ENCODE data around the gene U2AF1L4. TPM values are rescaled to one million over a fixed set of nuclear protein-coding genes. Genes with fewer than 3 reads are reported as not detected.

U2AF1L4 gene
- total RNA-seq, 2 donors from 2014 or later, result 14.6 to 45.0 TPM

DNA sequence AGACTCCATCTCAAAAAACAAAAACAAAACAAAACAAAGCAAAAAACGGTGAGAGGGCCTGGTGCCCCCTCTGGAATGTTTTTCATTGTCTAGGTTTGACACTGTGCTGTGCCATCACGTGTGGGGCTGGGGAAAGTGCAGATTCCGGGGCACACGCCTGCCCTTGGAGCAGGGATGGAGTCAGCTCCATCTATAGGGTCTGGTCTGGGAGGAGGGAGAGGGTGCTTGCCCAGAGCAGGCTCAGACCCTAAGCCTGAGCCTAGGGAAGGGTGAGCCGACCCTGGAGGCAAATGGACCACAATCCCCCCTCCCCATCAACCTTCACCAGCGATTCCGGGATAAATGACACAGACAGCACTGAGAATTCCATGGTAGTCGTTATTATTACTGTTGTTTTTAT lies 51.8 kb downstream of the U2AF1L4 start:
- H3K4me1 ChIP-seq (replicated peaks), result no peaks in the 10 kb centered on the region
- intact Hi-C loops (cut with DNase I), result no loop called here
- H3K4me3 ChIP-seq, result no peak overlapping the region
- DNase-seq (ENCODE audit: low spot score), result no peak
- H3K9me3 ChIP-seq, result no peaks in the 10 kb centered on the region
- no peak overlapping the region for H3K27ac ChIP-seq
- 17% methylated on average over 8 of the region's 8 CpGs for WGBS
- no peak for TF ChIP-seq POLR2A (IDR thresholded peaks at IDR 0.05)
- TF ChIP-seq, protein P1, sequence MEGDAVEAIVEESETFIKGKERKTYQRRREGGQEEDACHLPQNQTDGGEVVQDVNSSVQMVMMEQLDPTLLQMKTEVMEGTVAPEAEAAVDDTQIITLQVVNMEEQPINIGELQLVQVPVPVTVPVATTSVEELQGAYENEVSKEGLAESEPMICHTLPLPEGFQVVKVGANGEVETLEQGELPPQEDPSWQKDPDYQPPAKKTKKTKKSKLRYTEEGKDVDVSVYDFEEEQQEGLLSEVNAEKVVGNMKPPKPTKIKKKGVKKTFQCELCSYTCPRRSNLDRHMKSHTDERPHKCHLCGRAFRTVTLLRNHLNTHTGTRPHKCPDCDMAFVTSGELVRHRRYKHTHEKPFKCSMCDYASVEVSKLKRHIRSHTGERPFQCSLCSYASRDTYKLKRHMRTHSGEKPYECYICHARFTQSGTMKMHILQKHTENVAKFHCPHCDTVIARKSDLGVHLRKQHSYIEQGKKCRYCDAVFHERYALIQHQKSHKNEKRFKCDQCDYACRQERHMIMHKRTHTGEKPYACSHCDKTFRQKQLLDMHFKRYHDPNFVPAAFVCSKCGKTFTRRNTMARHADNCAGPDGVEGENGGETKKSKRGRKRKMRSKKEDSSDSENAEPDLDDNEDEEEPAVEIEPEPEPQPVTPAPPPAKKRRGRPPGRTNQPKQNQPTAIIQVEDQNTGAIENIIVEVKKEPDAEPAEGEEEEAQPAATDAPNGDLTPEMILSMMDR (IDR thresholded peaks at IDR 0.05), result no peak
- no peaks in the 10 kb centered on the region for H3K36me3 ChIP-seq
- no peaks in the 10 kb centered on the region for H3K27me3 ChIP-seq (replicated peaks; ENCODE audit: insufficient read depth)

Other genes starting within 250 kb of the U2AF1L4 start
- gene DMKN, start 231.8 kb downstream of the U2AF1L4 start, total RNA-seq, result 10 to 100 TPM; 50.9 to 80.5 TPM
- gene SBSN, start 217.1 kb downstream of the U2AF1L4 start, total RNA-seq, result 1 to 10 TPM in 1 of 2 donors, under 1 TPM in 1; 0.32 to 4.9 TPM
- 10 to 100 TPM in 1 of 2 donors, not detected in 1; 13.4 TPM for gene GAPDHS, start 212.0 kb downstream of the U2AF1L4 start, total RNA-seq
- 100 to 1,000 TPM; 105 to 120 TPM for gene TMEM147, start 199.8 kb downstream of the U2AF1L4 start, total RNA-seq
- 1 to 10 TPM in 1 of 2 donors, not detected in 1; 1.9 TPM for gene ATP4A, start 181.8 kb downstream of the U2AF1L4 start, total RNA-seq
- not detected for gene PMIS2, start 159.2 kb downstream of the U2AF1L4 start, total RNA-seq
- 10 to 100 TPM; 10.0 to 17.5 TPM for gene HAUS5, start 132.7 kb downstream of the U2AF1L4 start, total RNA-seq
- gene RBM42, start 116.4 kb downstream of the U2AF1L4 start, total RNA-seq, result 100 to 1,000 TPM in 1 of 2 donors, 10 to 100 TPM in 1; 81.4 to 114 TPM
- 1 to 10 TPM; 1.2 to 6.6 TPM for gene ETV2, start 103.7 kb downstream of the U2AF1L4 start, total RNA-seq
- gene COX6B1, start 97.1 kb downstream of the U2AF1L4 start, total RNA-seq, result 100 to 1,000 TPM; 334 to 665 TPM
- 1 to 10 TPM; 3.8 to 5.5 TPM for gene UPK1A, start 78.9 kb downstream of the U2AF1L4 start, total RNA-seq
- 1 to 10 TPM in 1 of 2 donors, not detected in 1; 3.1 TPM for gene ZBTB32, start 40.9 kb downstream of the U2AF1L4 start, total RNA-seq
- gene KMT2B, start 27.4 kb downstream of the U2AF1L4 start, total RNA-seq, result 10 to 100 TPM; 32.3 to 89.5 TPM
- gene IGFLR1, start 3.0 kb downstream of the U2AF1L4 start, total RNA-seq, result 10 to 100 TPM in 1 of 2 donors, 1 to 10 TPM in 1; 9.4 to 16.1 TPM
- gene PSENEN, start 233 bp upstream of the U2AF1L4 start, total RNA-seq, result 10 to 100 TPM; 39.9 to 65.2 TPM
- gene LIN37, start 3.2 kb upstream of the U2AF1L4 start, total RNA-seq, result 10 to 100 TPM in 1 of 2 donors, 1 to 10 TPM in 1; 4.2 to 13.0 TPM
- 10 to 100 TPM; 32.2 to 78.5 TPM for gene HSPB6, start 11.6 kb upstream of the U2AF1L4 start, total RNA-seq
- gene PROSER3, start 12.8 kb upstream of the U2AF1L4 start, total RNA-seq, result 10 to 100 TPM; 13.6 to 19.2 TPM
- gene ARHGAP33, start 30.1 kb upstream of the U2AF1L4 start, total RNA-seq, result 10 to 100 TPM; 13.2 to 38.1 TPM
- not detected for gene PRODH2, start 67.4 kb upstream of the U2AF1L4 start, total RNA-seq
- under 1 TPM in 1 of 2 donors, not detected in 1; 0.23 TPM for gene NPHS1, start 107.1 kb upstream of the U2AF1L4 start, total RNA-seq
- gene KIRREL2, start 111.5 kb upstream of the U2AF1L4 start, total RNA-seq, result 1 to 10 TPM in 1 of 2 donors, not detected in 1; 1.2 TPM
- 10 to 100 TPM in 1 of 2 donors, 1 to 10 TPM in 1; 3.6 to 38.0 TPM for gene APLP1, start 123.2 kb upstream of the U2AF1L4 start, total RNA-seq
- gene NFKBID, start 155.1 kb upstream of the U2AF1L4 start, total RNA-seq, result 10 to 100 TPM in 1 of 2 donors, 1 to 10 TPM in 1; 5.6 to 10.8 TPM
- gene HCST, start 157.1 kb upstream of the U2AF1L4 start, total RNA-seq, result 1 to 10 TPM in 1 of 2 donors, not detected in 1; 4.9 TPM
- gene TYROBP, start 162.9 kb upstream of the U2AF1L4 start, total RNA-seq, result 10 to 100 TPM; 30.6 to 60.7 TPM
- 10 to 100 TPM; 21.7 to 32.3 TPM for gene LRFN3, start 191.0 kb upstream of the U2AF1L4 start, total RNA-seq
- gene SDHAF1, start 249.8 kb upstream of the U2AF1L4 start, total RNA-seq, result 10 to 100 TPM; 32.4 to 75.1 TPM